Aorta (tissue), 5 donors: ENCODE data around the gene TUBB4B. TPM values are rescaled to one million over a fixed set of nuclear protein-coding genes. Genes with fewer than 3 reads are reported as not detected.

Source experiments
- ATAC-seq: fragments of 200-7000 bp; cut with Tn5 transposase; one replicate; pipeline ENCODE4 v1.9.1; 2022; ENCODE audit warnings: moderate library complexity; ENCODE audit not compliant: low FRiP score
- DNase-seq, 2 donors: peaks; one replicate each; pipeline ENCODE4 v3.0.0-alpha.2; 2020
- H3K27ac ChIP-seq, 2 donors: one replicate each; pipeline ENCODE4 v1.5.1; 2013; ENCODE audit warnings: low read length in 2 of 2, mild to moderate bottlenecking in 2 of 2, moderate library complexity in 2 of 2, control low read depth in 1 of 2, inconsistent platforms in 1 of 2, low read depth in 1 of 2
- H3K27me3 ChIP-seq, 2 donors: one replicate each; pipeline ENCODE4 v1.6.1; 2013; ENCODE audit warnings: control low read depth in 1 of 2, low read length in 1 of 2, mild to moderate bottlenecking in 1 of 2, moderate library complexity in 1 of 2; ENCODE audit not compliant: insufficient read depth in 2 of 2, control insufficient read depth in 1 of 2
- H3K36me3 ChIP-seq, 2 donors: one replicate each; pipeline ENCODE4 v1.6.1; 2013; ENCODE audit warnings: control low read depth in 1 of 2, low read length in 1 of 2, mild to moderate bottlenecking in 1 of 2; ENCODE audit not compliant: insufficient read depth in 2 of 2, control insufficient read depth in 1 of 2
- H3K4me1 ChIP-seq, 2 donors: one replicate each; pipeline ENCODE4 v1.6.1; 2013; ENCODE audit warnings: low read length in 2 of 2, control low read depth in 1 of 2, mild to moderate bottlenecking in 1 of 2, moderate library complexity in 1 of 2; ENCODE audit not compliant: insufficient read depth in 2 of 2, control insufficient read depth in 1 of 2
- H3K4me3 ChIP-seq, 2 donors: one replicate each; pipeline ENCODE4 v1.5.1; 2013; ENCODE audit warnings: low read length in 2 of 2, control low read depth in 1 of 2, mild to moderate bottlenecking in 1 of 2
- H3K9me3 ChIP-seq: one replicate; pipeline ENCODE4 v1.6.1; 2013; ENCODE audit warnings: mild to moderate bottlenecking, low read length; ENCODE audit not compliant: control insufficient read depth
- WGBS, 2 donors: extraction: QIAGEN DNeasy Blood & Tissue Kit; methylation state at CpG; one replicate each; pipeline ENCODE4 v1.1.7; 2013; 5-methylcytosine and 5-hydroxymethylcytosine counted together
- intact Hi-C, 2 donors: fragments of 100-400 bp; cut with DNase I; formaldehyde crosslinking; loops; one replicate each; pipeline versions ENCODE4 v1.14.2 to v1.15.0; 2022
- polyA plus RNA-seq, 2 donors: library from polyadenylated mRNA; stranded (reverse); fragments of 200-250 nt; gene quantifications; one replicate each; pipeline ENCODE4 v1.2.3, GENCODE V29; 2013
- total RNA-seq, 2 donors: library from RNA; stranded (reverse); fragmentation: NEBNext Ultra II Directional; extraction: Animal tissue kit (Norgen Biotek cat#: 25700); gene quantifications; one replicate each; pipeline ENCODE4 v1.2.1, GENCODE V29; 2021
- donor health status: healthy with polysubstance abuse.
- donor health status: Bipolar disorder and iron deficiency.
- donor health status: DM: no; HTN: no; CAD: no.
- donor health status: DM: no; HTN: no; CAD: no.
- donor health status: DM: yes; HTN: yes; CAD: no.

TUBB4B gene
- total and polyA plus RNA-seq, 4 donors, result 86.9 to 152 (median 111) TPM

- no peaks in the 10 kb centered on the region for H3K9me3 ChIP-seq
- H3K27me3 ChIP-seq, result no peaks in the 10 kb centered on the region
- WGBS, 2 donors, result 28% methylated on average over 30 of the region's 30 CpGs
- peak overlapping the region in 1 of 2 donors; percentile 39 for H3K27ac ChIP-seq
- DNase-seq (peak; percentile 89 to 91), ATAC-seq (peak; percentile 82)
- intact Hi-C loops, result no loop called here
- H3K36me3 ChIP-seq, result peaks cover 0 to 3% of the 10 kb centered on the region in 2 donors
- H3K4me3 ChIP-seq, result no peak overlapping the region
- H3K4me1 ChIP-seq, result no peaks in the 10 kb centered on the region
These were observed 35.6 kb downstream of the TUBB4B start for GRCh38 chr9:137276473-137277328.

DNA sequence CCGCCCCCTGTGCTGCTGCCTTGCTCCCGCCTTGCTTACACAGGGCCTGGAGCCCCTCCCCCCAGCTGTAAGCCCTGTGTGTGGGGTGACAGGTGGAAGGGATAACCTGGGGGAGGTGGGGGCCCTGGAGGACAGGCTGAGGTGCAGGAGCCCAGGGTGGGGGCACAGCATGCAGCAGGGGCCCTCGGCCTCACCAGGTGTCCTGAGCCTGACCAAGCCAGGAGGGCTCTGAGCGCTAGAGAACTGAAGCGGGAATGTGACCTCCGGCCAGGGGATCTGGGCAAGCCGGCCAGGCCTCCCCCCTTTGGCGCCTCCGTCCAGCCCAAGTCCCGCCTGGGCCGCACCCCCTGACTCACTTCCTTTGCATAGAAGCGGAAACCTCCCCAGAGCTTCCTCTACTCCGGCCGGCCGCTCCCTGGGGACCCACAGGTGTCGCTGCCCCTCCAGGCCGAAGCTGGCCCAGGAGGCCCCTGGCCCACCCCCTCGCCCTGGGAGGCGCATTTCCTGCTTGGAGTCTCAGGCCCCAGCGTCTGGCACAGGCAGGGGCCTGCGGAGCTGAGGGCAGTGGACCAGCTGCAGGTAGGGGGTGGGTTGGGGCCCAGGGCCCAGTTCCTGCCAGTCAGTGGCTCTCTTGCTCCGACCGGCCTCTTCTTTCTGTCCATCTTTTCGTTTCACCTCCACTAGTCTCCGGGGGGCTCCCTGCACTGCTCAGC lies 36.4 kb downstream of the TUBB4B start, which contains the start of gene TOR4A:
TSS of gene TOR4A (plus strand) at position 398 of the 713 bp plus-strand sequence. CDS start 964 bp downstream, outside the sequence.
- DNase-seq (peak; percentile 93 to 94), ATAC-seq (peak; percentile 79)
- intact Hi-C loops, result no loop called here
- no peaks in the 10 kb centered on the region for H3K27me3 ChIP-seq
- WGBS, 2 donors, result 10 to 12% methylated on average over 21 to 25 of the region's 25 CpGs
- H3K36me3 ChIP-seq, result peaks cover 0 to 3% of the 10 kb centered on the region in 2 donors
- H3K4me3 ChIP-seq, result peak within 1 kb of the TSS; percentile 31 to 40
- H3K4me1 ChIP-seq, result no peaks in the 10 kb centered on the region
- no peaks in the 10 kb centered on the region for H3K9me3 ChIP-seq
- peak within 1 kb of the TSS in 1 of 2 donors; percentile 39 for H3K27ac ChIP-seq

DNA sequence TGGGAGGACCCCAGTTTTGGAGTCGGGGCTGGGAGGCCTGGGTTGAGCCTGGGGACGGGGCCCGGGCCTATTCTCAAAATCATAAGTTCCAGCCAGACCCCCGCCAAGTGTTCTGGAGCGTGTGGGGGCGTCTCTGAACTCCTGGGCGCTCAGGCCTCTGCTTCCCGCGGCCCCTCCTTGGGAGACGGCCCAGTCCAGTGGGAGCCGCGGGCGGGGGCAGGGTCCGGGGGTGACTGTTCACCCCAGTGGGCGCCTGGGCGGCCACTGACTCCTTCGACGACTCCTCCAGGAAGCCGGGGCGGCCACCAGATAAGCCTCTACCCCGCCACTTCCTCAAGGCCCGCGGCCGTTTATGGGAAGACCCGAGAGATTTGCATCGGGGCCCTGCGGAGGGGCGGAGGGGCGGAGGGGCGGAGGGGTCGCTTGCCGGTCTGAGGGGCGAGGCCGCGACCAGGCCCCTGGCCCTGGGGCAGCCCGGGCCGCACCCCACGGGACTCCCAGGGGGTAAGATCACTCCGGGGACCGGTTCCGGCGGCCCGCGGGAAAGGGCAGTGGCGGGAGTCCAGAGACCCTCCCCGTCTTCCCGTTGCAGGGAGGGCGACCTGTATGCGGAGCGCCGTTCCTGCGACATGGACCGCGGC lies 37.1 kb downstream of the TUBB4B start:
- 15 to 18% methylated on average over 35 to 54 of the region's 54 CpGs for WGBS, 2 donors
- peak overlapping the region in 1 of 2 donors; percentile 23 for H3K27ac ChIP-seq
- H3K36me3 ChIP-seq, result peaks cover 0 to 3% of the 10 kb centered on the region in 2 donors
- ATAC-seq (no peak), DNase-seq (peak; percentile 56 to 80)
- no peaks in the 10 kb centered on the region for H3K27me3 ChIP-seq
- H3K9me3 ChIP-seq, result no peaks in the 10 kb centered on the region
- intact Hi-C loops, result no loop called here
- H3K4me3 ChIP-seq, result peak overlapping the region; percentile 31 to 40
- H3K4me1 ChIP-seq, result no peaks in the 10 kb centered on the region

DNA sequence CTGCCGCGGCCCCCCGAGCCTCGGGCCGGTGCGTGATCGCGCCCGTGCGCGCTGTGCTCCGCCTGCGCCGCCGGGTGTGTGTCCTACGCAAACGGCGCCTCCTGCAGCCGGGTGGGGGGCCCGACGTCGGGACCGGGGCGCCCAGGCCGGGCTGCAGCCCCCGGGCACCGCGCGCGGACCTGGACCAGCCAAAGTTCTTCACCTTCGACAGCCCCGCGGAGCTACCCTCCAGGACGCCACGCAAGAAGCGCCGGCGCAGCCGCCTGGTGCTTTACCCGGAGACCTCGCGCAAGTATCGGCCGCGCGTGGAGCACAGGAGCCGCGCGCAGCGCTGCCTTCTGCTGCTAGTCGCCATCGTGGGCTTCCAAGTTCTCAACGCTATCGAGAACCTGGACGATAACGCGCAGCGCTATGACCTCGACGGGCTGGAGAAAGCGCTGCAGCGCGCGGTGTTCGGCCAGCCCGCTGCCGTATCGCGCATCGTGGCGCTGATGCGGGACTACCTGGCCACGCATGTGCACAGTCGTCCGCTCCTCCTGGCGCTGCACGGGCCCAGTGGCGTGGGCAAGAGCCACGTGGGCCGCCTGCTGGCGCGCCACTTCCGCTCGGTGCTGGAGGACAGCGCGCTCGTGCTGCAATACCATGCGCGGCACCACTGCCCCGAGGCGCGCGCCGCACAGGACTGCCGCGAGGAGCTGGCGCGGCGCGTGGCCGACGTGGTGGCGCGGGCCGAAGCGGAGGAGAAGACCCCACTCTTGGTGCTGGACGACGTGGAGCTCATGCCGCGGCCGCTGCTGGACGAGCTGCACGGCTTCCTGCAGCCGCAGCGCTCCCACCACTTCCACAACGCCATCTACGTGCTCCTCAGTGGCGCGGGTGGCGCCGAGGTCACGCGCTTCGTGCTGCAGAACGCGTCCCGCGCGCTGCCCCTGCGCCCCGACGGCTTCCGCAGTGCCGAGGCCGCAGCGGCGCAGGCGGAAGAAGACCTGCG lies 37.9 kb downstream of the TUBB4B start:
- peak in 1 of 2 donors; percentile 76 for DNase-seq
- Histone ChIP-seq H3K4me3 (no peak overlapping the region), H3K27me3 (no peaks in the 10 kb centered on the region), H3K4me1 (no peaks in the 10 kb centered on the region), H3K36me3 (peaks cover 0 to 3% of the 10 kb centered on the region in 2 donors), H3K27ac (no peak overlapping the region), H3K9me3 (no peaks in the 10 kb centered on the region)
- intact Hi-C loops, result no loop called here
- WGBS, 2 donors, result 79 to 88% methylated on average over 119 to 139 of the region's 139 CpGs
- ATAC-seq, result no peak

- Histone ChIP-seq H3K27me3 (no peaks in the 10 kb centered on the region), H3K4me3 (no peak overlapping the region), H3K4me1 (no peaks in the 10 kb centered on the region), H3K27ac (no peak overlapping the region), H3K9me3 (no peaks in the 10 kb centered on the region), H3K36me3 (peaks cover 0 to 3% of the 10 kb centered on the region in 2 donors)
- ATAC-seq, result no peak
- peak in 1 of 2 donors; percentile 73 for DNase-seq
- 90 to 94% methylated on average over 41 of the region's 41 CpGs for WGBS, 2 donors
- intact Hi-C loops, result no loop called here
These were observed 38.8 kb downstream of the TUBB4B start for GRCh38 chr9:137279741-137280473.

- intact Hi-C loops, result no loop called here
- no peaks in the 10 kb centered on the region for H3K9me3 ChIP-seq
- no peaks in the 10 kb centered on the region for H3K27me3 ChIP-seq
- H3K4me1 ChIP-seq, result no peaks in the 10 kb centered on the region
- no peak overlapping the region for H3K27ac ChIP-seq
- no peak for ATAC-seq
- H3K36me3 ChIP-seq, result peaks cover 0 to 3% of the 10 kb centered on the region in 2 donors
- WGBS, 2 donors, result 62 to 67% methylated on average over 76 to 85 of the region's 85 CpGs
- no peak overlapping the region for H3K4me3 ChIP-seq
- DNase-seq, result peak; percentile 48 to 75
These were observed 39.6 kb downstream of the TUBB4B start for GRCh38 chr9:137280474-137281344.
